WTC11 (cell line): ENCODE results near the gene POU2F3. TPM values are rescaled to one million over a fixed set of nuclear protein-coding genes. Genes with fewer than 3 reads are reported as not detected.

Experiments
- ATAC-seq: fragments of 200-7000 bp; cut with Tn5 transposase; 2 replicates; pipeline ENCODE4 v1.10.0; 2021; ENCODE audit warnings: mild to moderate bottlenecking, moderate library complexity
- CTCF ChIA-PET: fragments of 300-600 bp; sonication (Branson Sonifier 250); formaldehyde crosslinking; loops from one replicate; lab custom pipeline; 2021; ENCODE audit warnings: antibody characterized with exemption; lab: Charles Lee
- POLR2A ChIA-PET: fragments of 350-600 bp; sonication (Branson Sonifier 250); formaldehyde crosslinking; loops from one replicate; lab custom pipeline; 2021; ENCODE audit warnings: antibody characterized with exemption; lab: Charles Lee
- DNase-seq: peaks from one replicate; pipeline ENCODE4 v3.0.0; 2021; ENCODE audit warnings: low spot score
- H3K27ac Mint-ChIP-seq: 2 replicates; pipeline ENCODE4 v1.8.0; 2021; ENCODE audit warnings: mixed read lengths
- H3K27me3 Mint-ChIP-seq: 2 replicates; pipeline ENCODE4 v1.8.0; 2021; ENCODE audit warnings: low read depth, mild to moderate bottlenecking, moderate library complexity, mixed read lengths
- H3K36me3 Mint-ChIP-seq: 2 replicates; pipeline ENCODE4 v1.8.0; 2021; ENCODE audit warnings: mixed read lengths
- H3K4me1 Mint-ChIP-seq: 2 replicates; pipeline ENCODE4 v1.8.0; 2022; ENCODE audit warnings: mixed read lengths
- H3K4me3 Mint-ChIP-seq: 2 replicates; pipeline ENCODE4 v1.8.0; 2021; ENCODE audit warnings: mild to moderate bottlenecking, moderate library complexity, mixed read lengths
- H3K9me3 Mint-ChIP-seq: 2 replicates; pipeline ENCODE4 v1.8.0; 2021; ENCODE audit warnings: mixed read lengths
- AR ChIP-seq: fragments of 250-450 bp; sonication (Bioruptor Pico); IDR thresholded peaks from 2 replicates; pipeline ENCODE4 v1.9.0; 2021; ENCODE audit warnings: mild to moderate bottlenecking
- EMX1 ChIP-seq: fragments of 250-450 bp; sonication (Bioruptor Pico); IDR thresholded peaks from 2 replicates; pipeline ENCODE4 v1.8.0; 2021; ENCODE audit warnings: mild to moderate bottlenecking
- ESRRA ChIP-seq: sonication (generic); formaldehyde crosslinking; IDR thresholded peaks from 2 replicates; pipeline ENCODE4 v1.8.1; 2022; ENCODE audit warnings: mild to moderate bottlenecking, missing genetic modification reagents, borderline replicate concordance
- GABPB1 ChIP-seq: sonication (generic); formaldehyde crosslinking; IDR thresholded peaks from 2 replicates; pipeline ENCODE4 v1.8.1; 2023; ENCODE audit warnings: mild to moderate bottlenecking, missing genetic modification reagents
- HMGA2 ChIP-seq: fragments of 250-450 bp; sonication (Bioruptor Pico); IDR thresholded peaks from 2 replicates; pipeline ENCODE4 v1.4.0; 2021; ENCODE audit warnings: mild to moderate bottlenecking, moderate library complexity
- IRF2 ChIP-seq: sonication (generic); formaldehyde crosslinking; IDR thresholded peaks from 2 replicates; pipeline ENCODE4 v1.8.0; 2022; ENCODE audit warnings: low read depth, missing genetic modification reagents, borderline replicate concordance
- KAT7 ChIP-seq: sonication (generic); formaldehyde crosslinking; IDR thresholded peaks from 2 replicates; pipeline ENCODE4 v1.8.1; 2023; ENCODE audit warnings: missing genetic modification reagents, mild to moderate bottlenecking, borderline replicate concordance
- MXD4 ChIP-seq: fragments of 250-450 bp; sonication (Bioruptor Pico); IDR thresholded peaks from 2 replicates; pipeline ENCODE4 v1.8.0; 2021; ENCODE audit warnings: mild to moderate bottlenecking, moderate library complexity, borderline replicate concordance
- PRDM15 ChIP-seq: sonication (generic); formaldehyde crosslinking; IDR thresholded peaks from 2 replicates; pipeline ENCODE4 v1.8.0; 2022; ENCODE audit warnings: missing genetic modification reagents
- STAT6 ChIP-seq: sonication (generic); formaldehyde crosslinking; conservative IDR thresholded peaks from 2 replicates; pipeline ENCODE4 v1.8.1; 2023; ENCODE audit warnings: mild to moderate bottlenecking, low read depth, missing genetic modification reagents, moderate library complexity
- TCF7 ChIP-seq: sonication (generic); formaldehyde crosslinking; IDR thresholded peaks from 2 replicates; pipeline ENCODE4 v1.8.0; 2022; ENCODE audit warnings: mild to moderate bottlenecking, low read depth, missing genetic modification reagents, moderate library complexity
- TEAD4 ChIP-seq: sonication (generic); formaldehyde crosslinking; IDR thresholded peaks from 2 replicates; pipeline ENCODE4 v1.8.0; 2022; ENCODE audit warnings: mild to moderate bottlenecking, missing genetic modification reagents
- ZNF232 ChIP-seq: sonication (generic); formaldehyde crosslinking; IDR thresholded peaks from 2 replicates; pipeline ENCODE4 v1.8.0; 2022; ENCODE audit warnings: mild to moderate bottlenecking, missing genetic modification reagents
- ZNF416 ChIP-seq: fragments of 250-450 bp; sonication (Bioruptor Pico); IDR thresholded peaks from 2 replicates; pipeline ENCODE4 v1.9.0; 2021; ENCODE audit warnings: mild to moderate bottlenecking, inconsistent platforms
- ZSCAN18 ChIP-seq: fragments of 250-450 bp; sonication (Bioruptor Pico); IDR thresholded peaks from 2 replicates; pipeline ENCODE4 v2.1.2; 2022; ENCODE audit warnings: mild to moderate bottlenecking, moderate library complexity
- total RNA-seq: library from RNA; stranded (reverse); gene quantifications from 3 replicates; pipeline ENCODE4 v1.2.3, GENCODE V29; 2021
- TF ChIP-seq, protein P1 (sequence below): fragments of 200-600 bp; IDR thresholded peaks from 2 replicates; pipeline ENCODE4 v1.8.0; 2022; ENCODE audit warnings: antibody characterized with exemption
- TF ChIP-seq, protein P2 (sequence below): sonication (generic); formaldehyde crosslinking; IDR thresholded peaks from 2 replicates; pipeline ENCODE4 v1.8.1; 2023; ENCODE audit warnings: mild to moderate bottlenecking, missing genetic modification reagents, moderate library complexity
- TF ChIP-seq, protein P3 (sequence below): sonication (generic); formaldehyde crosslinking; IDR thresholded peaks from 2 replicates; pipeline ENCODE4 v1.8.1; 2022; ENCODE audit warnings: missing genetic modification reagents, borderline replicate concordance

Gene POU2F3
- total RNA-seq, 1 experiment from 2014 or later = 0.61 TPM

DNA sequence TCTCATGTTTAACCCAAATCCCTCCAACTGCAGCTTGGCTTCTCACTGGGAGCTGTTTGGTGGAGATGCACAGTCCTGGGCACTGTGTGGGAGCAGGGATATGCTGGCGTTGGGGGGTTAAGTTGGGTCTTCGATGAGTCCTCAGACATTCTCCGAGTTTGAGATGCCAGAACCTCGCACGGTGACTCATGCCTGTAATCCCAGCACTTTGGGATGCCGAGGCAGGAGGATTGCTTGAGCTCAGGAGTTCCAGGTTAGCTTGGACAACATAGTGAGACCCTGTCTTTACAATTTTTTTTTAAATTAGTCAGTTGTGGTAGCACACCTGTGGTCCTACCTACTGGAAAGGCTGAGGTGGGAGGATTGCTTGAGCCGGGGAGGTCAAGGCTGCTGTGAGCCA, 20.7 kb downstream of the POU2F3 start (continued):
- no peak for TF ChIP-seq PRDM15 (CRISPR knock-in tag)
- TF ChIP-seq ESRRA (CRISPR knock-in tag) = no peak
- no peak for TF ChIP-seq STAT6 (CRISPR knock-in tag)
- TF ChIP-seq, protein P1, sequence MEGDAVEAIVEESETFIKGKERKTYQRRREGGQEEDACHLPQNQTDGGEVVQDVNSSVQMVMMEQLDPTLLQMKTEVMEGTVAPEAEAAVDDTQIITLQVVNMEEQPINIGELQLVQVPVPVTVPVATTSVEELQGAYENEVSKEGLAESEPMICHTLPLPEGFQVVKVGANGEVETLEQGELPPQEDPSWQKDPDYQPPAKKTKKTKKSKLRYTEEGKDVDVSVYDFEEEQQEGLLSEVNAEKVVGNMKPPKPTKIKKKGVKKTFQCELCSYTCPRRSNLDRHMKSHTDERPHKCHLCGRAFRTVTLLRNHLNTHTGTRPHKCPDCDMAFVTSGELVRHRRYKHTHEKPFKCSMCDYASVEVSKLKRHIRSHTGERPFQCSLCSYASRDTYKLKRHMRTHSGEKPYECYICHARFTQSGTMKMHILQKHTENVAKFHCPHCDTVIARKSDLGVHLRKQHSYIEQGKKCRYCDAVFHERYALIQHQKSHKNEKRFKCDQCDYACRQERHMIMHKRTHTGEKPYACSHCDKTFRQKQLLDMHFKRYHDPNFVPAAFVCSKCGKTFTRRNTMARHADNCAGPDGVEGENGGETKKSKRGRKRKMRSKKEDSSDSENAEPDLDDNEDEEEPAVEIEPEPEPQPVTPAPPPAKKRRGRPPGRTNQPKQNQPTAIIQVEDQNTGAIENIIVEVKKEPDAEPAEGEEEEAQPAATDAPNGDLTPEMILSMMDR = no peak
- no peak for TF ChIP-seq TEAD4 (CRISPR knock-in tag)

DNA sequence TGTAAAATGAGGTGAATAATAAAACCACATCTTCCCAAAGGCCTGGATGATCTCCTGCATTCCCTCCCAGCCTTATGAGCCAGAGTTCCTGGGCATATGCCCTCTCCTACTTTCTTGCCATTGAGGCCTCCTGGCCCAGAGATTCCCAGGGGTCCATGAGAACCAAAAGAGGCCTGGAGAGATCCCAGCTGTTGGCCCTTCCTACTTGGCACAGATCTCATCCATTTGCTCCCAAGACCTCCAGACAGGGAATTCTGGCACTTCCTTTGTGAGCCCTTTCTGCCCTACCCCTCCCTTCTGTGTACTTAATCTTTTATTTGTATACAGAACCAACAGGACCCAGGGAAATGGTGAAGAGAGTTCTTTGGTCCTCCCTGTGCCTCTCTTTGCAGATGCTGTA, 21.4 kb downstream of the POU2F3 start:
- no peaks in the 10 kb centered on the region for H3K36me3 Mint-ChIP-seq
- POLR2A ChIA-PET = no interaction called here
- CTCF ChIA-PET = interaction anchor here (0.6 to 2.1 kb wide), 4 partner anchors 21 to 239 kb away, joined by 3 to 4 read pairs (median 4); partner anchors contain the start of gene POU2F3

More for the DNA sequence above, 21.4 kb downstream of the POU2F3 start:
- Mint-ChIP-seq H3K27ac (no peak overlapping the region), H3K27me3 (peaks cover 49% of the 10 kb centered on the region), H3K9me3 (no peaks in the 10 kb centered on the region), H3K4me1 (peaks cover 43% of the 10 kb centered on the region), H3K4me3 (no peak overlapping the region)
- TF ChIP-seq MXD4 (CRISPR knock-in tag) (no peak), ZNF232 (no peak), GABPB1 (no peak), TCF7 (no peak), ZNF416 (CRISPR knock-in tag) (no peak), IRF2 (CRISPR knock-in tag) (no peak), ZSCAN18 (CRISPR knock-in tag) (no peak), HMGA2 (CRISPR knock-in tag) (no peak), EMX1 (CRISPR knock-in tag) (no peak), KAT7 (no peak), AR (no peak), TEAD4 (CRISPR knock-in tag) (no peak)
- TF ChIP-seq, protein P2, sequence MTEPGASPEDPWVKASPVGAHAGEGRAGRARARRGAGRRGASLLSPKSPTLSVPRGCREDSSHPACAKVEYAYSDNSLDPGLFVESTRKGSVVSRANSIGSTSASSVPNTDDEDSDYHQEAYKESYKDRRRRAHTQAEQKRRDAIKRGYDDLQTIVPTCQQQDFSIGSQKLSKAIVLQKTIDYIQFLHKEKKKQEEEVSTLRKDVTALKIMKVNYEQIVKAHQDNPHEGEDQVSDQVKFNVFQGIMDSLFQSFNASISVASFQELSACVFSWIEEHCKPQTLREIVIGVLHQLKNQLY (CRISPR knock-in tag) = no peak
- TF ChIP-seq, protein P3, sequence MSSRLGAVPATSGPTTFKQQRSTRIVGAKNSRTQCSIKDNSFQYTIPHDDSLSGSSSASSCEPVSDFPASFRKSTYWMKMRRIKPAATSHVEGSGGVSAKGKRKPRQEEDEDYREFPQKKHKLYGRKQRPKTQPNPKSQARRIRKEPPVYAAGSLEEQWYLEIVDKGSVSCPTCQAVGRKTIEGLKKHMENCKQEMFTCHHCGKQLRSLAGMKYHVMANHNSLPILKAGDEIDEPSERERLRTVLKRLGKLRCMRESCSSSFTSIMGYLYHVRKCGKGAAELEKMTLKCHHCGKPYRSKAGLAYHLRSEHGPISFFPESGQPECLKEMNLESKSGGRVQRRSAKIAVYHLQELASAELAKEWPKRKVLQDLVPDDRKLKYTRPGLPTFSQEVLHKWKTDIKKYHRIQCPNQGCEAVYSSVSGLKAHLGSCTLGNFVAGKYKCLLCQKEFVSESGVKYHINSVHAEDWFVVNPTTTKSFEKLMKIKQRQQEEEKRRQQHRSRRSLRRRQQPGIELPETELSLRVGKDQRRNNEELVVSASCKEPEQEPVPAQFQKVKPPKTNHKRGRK (CRISPR knock-in tag) = no peak
- ATAC-seq = no peak
- no peak for DNase-seq
